HCT116 (cell line): ENCODE measurements around the gene STK25.

Source experiments
- ELF1 ChIP-seq: IDR thresholded peaks from 2 replicates; pipeline ENCODE4 v1.6.1; 2012; ENCODE audit warnings: low read depth, borderline replicate concordance
- EZH2 ChIP-seq: fragments of 200-600 bp; sonication (generic); IDR thresholded peaks from 2 replicates; pipeline ENCODE4 v1.6.1; 2017; ENCODE audit warnings: antibody characterized with exemption, mixed run types
- EZH2phosphoT487 ChIP-seq: fragments of 200-600 bp; IDR thresholded peaks from 2 replicates; pipeline ENCODE4 v1.6.1; 2018; ENCODE audit warnings: antibody characterized with exemption, borderline replicate concordance
- POLR2A ChIP-seq: IDR thresholded peaks from 2 replicates; pipeline ENCODE4 v1.7.0; 2011; ENCODE audit warnings: borderline replicate concordance; ENCODE audit not compliant: insufficient read depth, insufficient read length; ENCODE audit errors: extremely low read depth
- POLR2AphosphoS5 ChIP-seq: IDR thresholded peaks from 2 replicates; pipeline ENCODE4 v1.6.1; 2011; ENCODE audit warnings: mild to moderate bottlenecking, low read depth, low read length, moderate library complexity
- SP1 ChIP-seq: IDR thresholded peaks from 2 replicates; pipeline ENCODE4 v1.6.1; 2012; ENCODE audit warnings: low read depth
- TF ChIP-seq, protein P1 (sequence below), 3 experiments: fragments of 200-600 bp in 1 of 3; sonication (generic) in 1 of 3; IDR thresholded peaks in 2 of 3; conservative IDR thresholded peaks in 1 of 3; 2 replicates each; pipeline ENCODE4 v1.5.1; 2012 to 2017; ENCODE audit warnings: low read depth in 2 of 3, low read length in 2 of 3, antibody characterized with exemption in 1 of 3, borderline replicate concordance in 1 of 3, control low read depth in 1 of 3, mild to moderate bottlenecking in 1 of 3, mixed read lengths in 1 of 3, mixed run types in 1 of 3, moderate library complexity in 1 of 3; ENCODE audit not compliant: insufficient read depth in 1 of 3
- TF ChIP-seq, protein P2 (sequence below): IDR thresholded peaks from 2 replicates; pipeline ENCODE4 v1.6.1; 2012

DNA sequence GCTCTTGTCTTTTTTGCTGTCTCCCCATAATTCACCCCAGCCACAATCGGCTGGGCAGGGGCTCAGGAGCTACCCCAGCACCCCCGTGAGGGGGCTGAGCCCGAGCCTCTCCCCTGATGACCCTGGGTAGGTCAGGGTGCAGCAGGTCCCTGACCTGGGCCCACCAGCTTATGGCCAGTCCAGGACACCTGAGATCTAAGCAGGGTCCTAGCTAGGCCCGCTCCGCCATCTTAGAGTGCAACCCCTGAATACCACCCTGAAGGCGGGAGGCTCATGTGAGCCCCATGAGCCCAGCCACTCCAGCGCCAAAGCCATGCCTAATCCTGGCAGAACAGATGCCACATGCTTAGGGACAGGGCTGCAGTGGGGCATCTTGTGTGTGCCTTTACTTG, 16.2 kb downstream of the STK25 start:
- TF ChIP-seq, protein P1, sequence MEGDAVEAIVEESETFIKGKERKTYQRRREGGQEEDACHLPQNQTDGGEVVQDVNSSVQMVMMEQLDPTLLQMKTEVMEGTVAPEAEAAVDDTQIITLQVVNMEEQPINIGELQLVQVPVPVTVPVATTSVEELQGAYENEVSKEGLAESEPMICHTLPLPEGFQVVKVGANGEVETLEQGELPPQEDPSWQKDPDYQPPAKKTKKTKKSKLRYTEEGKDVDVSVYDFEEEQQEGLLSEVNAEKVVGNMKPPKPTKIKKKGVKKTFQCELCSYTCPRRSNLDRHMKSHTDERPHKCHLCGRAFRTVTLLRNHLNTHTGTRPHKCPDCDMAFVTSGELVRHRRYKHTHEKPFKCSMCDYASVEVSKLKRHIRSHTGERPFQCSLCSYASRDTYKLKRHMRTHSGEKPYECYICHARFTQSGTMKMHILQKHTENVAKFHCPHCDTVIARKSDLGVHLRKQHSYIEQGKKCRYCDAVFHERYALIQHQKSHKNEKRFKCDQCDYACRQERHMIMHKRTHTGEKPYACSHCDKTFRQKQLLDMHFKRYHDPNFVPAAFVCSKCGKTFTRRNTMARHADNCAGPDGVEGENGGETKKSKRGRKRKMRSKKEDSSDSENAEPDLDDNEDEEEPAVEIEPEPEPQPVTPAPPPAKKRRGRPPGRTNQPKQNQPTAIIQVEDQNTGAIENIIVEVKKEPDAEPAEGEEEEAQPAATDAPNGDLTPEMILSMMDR (IDR thresholded peaks at IDR 0.05 in 2 of 3, conservative IDR thresholded peaks at IDR 0.05 in 1 of 3; ENCODE audit: borderline replicate concordance in 1 of 3, insufficient read depth in 1 of 3, low read depth in 2 of 3, low read length in 2 of 3), result no peak
- TF ChIP-seq POLR2A (no peak), POLR2AphosphoS5 (no peak), SP1 (no peak), EZH2 (no peak), EZH2phosphoT487 (no peak), ELF1 (no peak)
- TF ChIP-seq, protein P2, sequence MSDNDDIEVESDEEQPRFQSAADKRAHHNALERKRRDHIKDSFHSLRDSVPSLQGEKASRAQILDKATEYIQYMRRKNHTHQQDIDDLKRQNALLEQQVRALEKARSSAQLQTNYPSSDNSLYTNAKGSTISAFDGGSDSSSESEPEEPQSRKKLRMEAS, result no peak
